ENCODE data around the gene MOK.

The MOK gene

DNA sequence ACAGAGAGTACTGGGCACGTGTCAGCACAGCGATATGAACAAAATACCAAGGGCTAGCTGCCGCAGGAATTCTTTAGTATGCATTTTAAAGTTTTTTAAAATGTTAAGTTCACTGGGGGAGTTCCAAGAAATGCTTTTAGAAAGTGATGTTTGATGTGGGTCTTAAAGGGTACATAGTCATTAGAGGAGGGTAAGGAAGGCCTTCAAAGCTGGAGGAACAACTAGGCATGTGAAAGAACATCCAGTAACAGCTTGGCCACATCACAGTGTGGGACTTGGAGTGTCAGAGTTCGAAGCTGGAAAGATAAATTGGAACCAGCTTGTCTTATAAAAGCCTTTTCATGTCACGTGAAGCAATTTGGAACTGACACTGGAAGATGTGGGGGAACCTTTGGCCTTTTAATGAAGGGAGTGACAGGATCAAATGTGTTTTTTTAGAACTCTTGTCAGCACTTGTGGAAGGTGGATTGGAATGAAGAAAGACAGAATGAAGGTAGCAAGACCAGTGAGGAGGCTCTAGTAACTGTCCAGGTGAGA lies 107.6 kb downstream of the MOK start:
- no peak for DNase-seq

DNA sequence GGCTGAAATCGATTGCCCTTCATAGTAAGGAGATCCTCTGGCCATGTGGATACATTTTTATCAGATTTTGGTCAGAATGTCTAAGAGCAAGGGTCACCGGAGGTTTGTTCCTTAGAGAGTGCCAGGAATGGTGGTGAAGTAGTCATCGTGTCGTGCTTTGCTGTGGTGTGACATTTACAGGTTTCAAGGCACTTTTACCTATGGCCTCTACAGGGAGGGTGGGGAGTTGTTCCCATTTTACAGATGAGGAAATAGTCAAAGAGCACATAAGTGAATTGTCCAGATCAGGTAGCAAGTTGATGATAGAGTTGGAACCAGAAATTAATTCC lies 108.1 kb downstream of the MOK start:
- no peak for DNase-seq

- no peak for DNase-seq
Observed at GRCh38 chr14:102196039-102196901, 108.7 kb downstream of the MOK start.

GRCh38 chr14:102195446-102195845 lies 109.5 kb downstream of the MOK start:
- no peak for DNase-seq

DNA sequence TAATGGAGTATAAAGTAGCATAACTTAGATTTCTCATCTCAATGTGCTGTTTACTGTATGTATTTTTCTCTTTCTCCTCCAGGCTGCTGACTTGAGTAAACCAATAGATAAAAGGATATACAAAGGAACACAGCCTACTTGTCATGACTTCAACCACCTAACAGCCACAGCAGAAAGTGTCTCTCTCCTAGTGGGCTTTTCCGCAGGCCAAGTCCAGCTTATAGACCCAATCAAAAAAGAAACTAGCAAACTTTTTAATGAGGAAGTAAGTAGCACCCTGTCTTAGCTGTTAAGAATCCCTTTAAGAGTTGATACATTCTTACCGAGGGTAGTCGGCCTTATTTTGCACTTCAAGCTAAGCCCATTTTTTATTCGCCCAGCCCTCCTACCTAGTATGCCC lies 110.1 kb downstream of the MOK start:
- DNase-seq = no peak

GRCh38 chr14:102192840-102193502 lies 112.0 kb downstream of the MOK start:
- DNase-seq = no peak

- DNase-seq = no peak
Observed at GRCh38 chr14:102189874-102190273, 115.1 kb downstream of the MOK start.

DNA sequence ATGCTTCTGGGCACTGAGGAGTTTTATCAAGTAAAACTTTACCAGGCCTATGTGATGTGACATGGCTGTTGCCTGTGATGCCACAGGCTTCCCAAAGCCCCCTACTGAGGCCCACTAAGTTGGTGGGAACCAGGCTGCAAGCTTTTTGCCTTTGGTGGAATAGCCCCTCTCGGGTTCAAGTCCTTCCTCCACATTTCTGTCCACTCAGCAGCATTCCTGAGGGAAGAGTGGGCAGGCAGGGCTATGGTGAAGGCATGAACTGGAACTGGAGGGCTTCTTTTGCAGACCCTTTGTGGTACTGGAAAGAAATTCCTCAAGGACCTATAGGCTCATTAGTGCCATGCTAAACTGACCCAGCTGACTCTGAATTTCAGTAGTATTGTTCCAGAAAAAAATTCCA lies 116.8 kb downstream of the MOK start:
- no peak for DNase-seq

- no peak for DNase-seq
Observed at GRCh38 chr14:102187568-102188001, 117.4 kb downstream of the MOK start.

- no peak for DNase-seq
Observed at GRCh38 chr14:102187044-102187443, 117.9 kb downstream of the MOK start.

DNA sequence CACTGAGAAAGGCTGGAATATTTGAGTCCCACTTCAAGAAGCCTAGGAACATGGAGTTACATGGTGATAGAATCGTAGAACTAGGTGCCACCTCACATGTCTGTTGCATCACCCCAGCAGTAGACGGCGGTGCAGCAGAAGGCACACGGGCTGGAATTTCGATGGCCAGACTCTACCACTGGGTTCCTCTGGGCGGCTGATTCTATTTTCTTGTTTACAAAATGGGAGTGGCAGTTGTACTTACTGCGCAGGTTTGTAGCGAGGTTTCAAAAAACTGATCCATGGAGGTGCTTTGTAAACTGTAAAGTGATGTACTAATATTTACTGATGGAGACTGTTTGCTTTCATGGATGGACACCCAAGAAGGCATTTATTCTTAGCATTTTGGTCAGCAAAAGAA lies 119.6 kb downstream of the MOK start:
- no peak for DNase-seq

GRCh38 chr14:102184316-102185035 lies 120.5 kb downstream of the MOK start:
- no peak for DNase-seq

- DNase-seq = no peak
Observed at GRCh38 chr14:102183886-102184285, 121.1 kb downstream of the MOK start.

- no peak for DNase-seq
Observed at GRCh38 chr14:102182936-102183619, 121.9 kb downstream of the MOK start.

GRCh38 chr14:102182190-102182589 lies 122.8 kb downstream of the MOK start:
- DNase-seq = no peak

DNA sequence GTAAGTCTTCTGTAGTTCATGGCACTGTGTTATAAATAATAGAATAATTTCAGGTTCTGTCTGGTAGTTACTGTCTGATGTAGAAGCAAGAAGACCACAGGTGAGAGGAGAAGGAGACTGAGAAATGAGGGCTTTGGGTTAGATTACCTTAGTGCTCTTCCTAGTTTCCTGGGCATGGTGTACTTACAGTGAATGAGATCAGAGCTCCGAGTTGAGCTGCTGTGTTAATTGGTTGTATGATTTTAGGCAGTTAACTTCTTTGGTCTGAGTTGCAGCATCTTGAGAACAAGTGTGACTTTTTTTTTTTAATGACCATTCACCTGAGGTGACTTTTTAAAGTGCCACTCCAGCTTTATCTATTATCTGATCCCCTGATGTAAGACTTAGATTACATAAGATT lies 123.8 kb downstream of the MOK start:
- DNase-seq = no peak

DNA sequence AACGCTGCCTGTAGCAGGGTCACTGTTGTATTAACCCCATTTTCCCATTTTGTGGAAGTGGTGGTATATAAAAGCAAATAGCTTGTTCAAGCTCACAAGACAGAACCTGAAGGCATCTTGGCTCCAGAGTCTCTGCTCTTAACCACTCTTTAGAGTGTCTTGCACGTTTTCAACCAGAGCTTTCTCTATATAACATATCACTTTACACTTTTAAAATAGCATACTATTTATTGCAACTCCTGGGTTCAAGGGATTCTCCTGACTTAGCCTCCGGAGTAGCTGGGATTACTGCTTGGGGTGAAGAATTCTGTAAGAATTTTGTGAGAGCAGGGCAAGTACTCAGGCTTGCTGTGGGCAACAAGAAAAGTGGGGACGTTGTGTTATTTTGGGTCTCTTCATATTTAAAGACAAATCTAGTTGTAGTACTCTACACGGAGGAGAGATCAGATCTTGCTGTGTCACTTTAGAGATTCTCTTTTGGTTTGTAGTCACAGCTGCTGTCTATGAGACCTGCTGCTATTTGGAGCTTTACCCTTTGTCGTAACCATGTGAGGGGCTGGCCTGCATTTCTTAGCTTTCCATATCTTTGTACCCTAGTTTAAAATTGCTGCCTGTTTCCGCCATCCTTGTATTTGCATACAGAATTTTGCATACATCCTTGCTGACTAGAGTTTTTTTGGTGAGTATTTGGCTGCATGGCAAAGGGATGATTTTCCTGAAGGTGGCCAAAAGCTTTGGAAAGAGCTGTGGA lies 124.5 kb downstream of the MOK start:
- DNase-seq = no peak

Measured in cerebellar nuclear complex (tissue), 1 donor.